ENCODE results near the gene PLSCR2.
"Not testable (repeated sequence)": the region's sequence is repeated elsewhere in the genome, so short reads cannot be mapped to it uniquely, and the experiment has no call there.

PLSCR2 gene

GRCh38 chr3:146414010-146414409 is 55.4 kb downstream of the PLSCR2 start:
- no peak for DNase-seq

GRCh38 chr3:146412711-146413110 is 56.6 kb downstream of the PLSCR2 start:
- DNase-seq: not testable (repeated sequence)

GRCh38 chr3:146407956-146408355 is 61.4 kb downstream of the PLSCR2 start:
- DNase-seq: no peak

GRCh38 chr3:146404436-146404835 is 64.9 kb downstream of the PLSCR2 start:
- DNase-seq: no peak

GRCh38 chr3:146403792-146404191 is 65.6 kb downstream of the PLSCR2 start:
- DNase-seq: no peak

- DNase-seq: no peak
These were observed 72.6 kb downstream of the PLSCR2 start for GRCh38 chr3:146396792-146397191.

GRCh38 chr3:146395164-146395563 is 74.2 kb downstream of the PLSCR2 start:
- DNase-seq: no peak

GRCh38 chr3:146390957-146391356 is 78.4 kb downstream of the PLSCR2 start:
- DNase-seq: no peak

GRCh38 chr3:146390006-146390772 is 79.2 kb downstream of the PLSCR2 start:
- no peak for DNase-seq

GRCh38 chr3:146387566-146387965 is 81.8 kb downstream of the PLSCR2 start:
- DNase-seq: no peak

- no peak for DNase-seq
These were observed 82.4 kb downstream of the PLSCR2 start for GRCh38 chr3:146386936-146387335.

GRCh38 chr3:146384786-146385185 is 84.6 kb downstream of the PLSCR2 start:
- DNase-seq: no peak

Data from CD4-positive, alpha-beta T cell treated with Interleukin-21 for 1 hour (primary cell).